MM.1S (cell line): ENCODE results near the gene PLCZ1.

Experiments
- CTCF ChIP-seq: fragments of 300-600 bp; sonication (generic); IDR thresholded peaks from 2 replicates; pipeline ENCODE4 v1.5.1; 2016; ENCODE audit warnings: antibody characterized with exemption, low read length, mixed read lengths
- EZH2 ChIP-seq: fragments of 300-600 bp; sonication (generic); optimal IDR thresholded peaks from 2 replicates; pipeline ENCODE3; 2017; ENCODE audit warnings: low read depth, mild to moderate bottlenecking, antibody characterized with exemption, low read length, mixed read lengths
- EZH2phosphoT487 ChIP-seq: fragments of 300-600 bp; sonication (generic); IDR thresholded peaks from 2 replicates; pipeline ENCODE4 v1.6.1; 2018; ENCODE audit warnings: antibody characterized with exemption, low read length

GRCh38 chr12:18737819-18738218 lies at the start of gene PLCZ1, which contains the start of gene CAPZA3:
- no peak for TF ChIP-seq CTCF
- no peak for TF ChIP-seq EZH2phosphoT487
- TF ChIP-seq EZH2, result no peak
